Measurements from ENCODE around the gene P4HA2.
"Not testable (repeated sequence)": the region's sequence is repeated elsewhere in the genome, so short reads cannot be mapped to it uniquely, and the experiment has no call there.

Gene P4HA2

GRCh38 chr5:132176521-132176945 is 51.1 kb downstream of the P4HA2 start:
- H3K4me2 ChIP-seq (ENCODE audit: low read depth, low read length), result peak overlapping the region; percentile 42
- H3K27ac ChIP-seq (ENCODE audit: low read length), result no peak overlapping the region
- H3K4me1 ChIP-seq (ENCODE audit: low read length), result no peaks in the 10 kb centered on the region
- no peaks in the 10 kb centered on the region for H3K9me2 ChIP-seq (replicated peaks; ENCODE audit: insufficient read depth, low read length)
- H3K4me3 ChIP-seq (ENCODE audit: low read length), result peak overlapping the region; percentile 13; the same call in 1 of the 2 replicates
- no peaks in the 10 kb centered on the region for H3K27me3 ChIP-seq (replicated peaks; ENCODE audit: insufficient read depth, low read length)
- no peak overlapping the region for H3K9ac ChIP-seq (ENCODE audit: low read length)
- H3F3A ChIP-seq (ENCODE audit: insufficient read depth, low read length), result no peaks in the 10 kb centered on the region
- H4K20me1 ChIP-seq (ENCODE audit: insufficient read depth, low read length), result no peaks in the 10 kb centered on the region
- H2AFZ ChIP-seq (ENCODE audit: low read length), result peak overlapping the region; percentile 31
- no peaks in the 10 kb centered on the region for H3K36me3 ChIP-seq (replicated peaks; ENCODE audit: insufficient read depth, low read length)
- TF ChIP-seq EZH2phosphoT487 (IDR thresholded peaks at IDR 0.05; ENCODE audit: low read length) (no peak), EZH2 (optimal IDR thresholded peaks at IDR 0.05; ENCODE audit: low read depth, low read length) (no peak), CTCF (IDR thresholded peaks at IDR 0.05; ENCODE audit: low read length) (no peak)
- DNase-seq, result peak; percentile 12
- H3K9me3 ChIP-seq (replicated peaks; ENCODE audit: insufficient read depth, low read length), result no peaks in the 10 kb centered on the region
- no peaks in the 10 kb centered on the region for H3K79me2 ChIP-seq (ENCODE audit: low read length)

GRCh38 chr5:132162945-132163344 is 64.7 kb downstream of the P4HA2 start:
- Histone ChIP-seq H3K79me2 (ENCODE audit: low read length) (no peaks in the 10 kb centered on the region), H3F3A (ENCODE audit: insufficient read depth, low read length) (no peaks in the 10 kb centered on the region), H3K27ac (ENCODE audit: low read length) (no peak overlapping the region), H3K9ac (ENCODE audit: low read length) (no peak overlapping the region), H3K36me3 (replicated peaks; ENCODE audit: insufficient read depth, low read length) (no peaks in the 10 kb centered on the region), H4K20me1 (ENCODE audit: insufficient read depth, low read length) (no peaks in the 10 kb centered on the region), H2AFZ (ENCODE audit: low read length) (no peak overlapping the region), H3K4me2 (ENCODE audit: low read depth, low read length) (no peak overlapping the region), H3K9me2 (replicated peaks; ENCODE audit: insufficient read depth, low read length) (no peaks in the 10 kb centered on the region), H3K4me3 (ENCODE audit: low read length) (no peak overlapping the region), H3K9me3 (replicated peaks; ENCODE audit: insufficient read depth, low read length) (no peaks in the 10 kb centered on the region), H3K27me3 (replicated peaks; ENCODE audit: insufficient read depth, low read length) (no peaks in the 10 kb centered on the region), H3K4me1 (ENCODE audit: low read length) (no peaks in the 10 kb centered on the region)
- TF ChIP-seq EZH2phosphoT487 (IDR thresholded peaks at IDR 0.05; ENCODE audit: low read length) (no peak), CTCF (IDR thresholded peaks at IDR 0.05; ENCODE audit: low read length) (no peak), EZH2 (optimal IDR thresholded peaks at IDR 0.05; ENCODE audit: low read depth, low read length) (no peak)
- DNase-seq, result no peak

GRCh38 chr5:132161574-132162326 is 65.9 kb downstream of the P4HA2 start:
- H3K9ac ChIP-seq (ENCODE audit: low read length); DNase-seq; H3K4me3 ChIP-seq (ENCODE audit: low read length); H3K9me2 ChIP-seq (replicated peaks; ENCODE audit: insufficient read depth, low read length); H3F3A ChIP-seq (ENCODE audit: insufficient read depth, low read length); H2AFZ ChIP-seq (ENCODE audit: low read length); H3K4me1 ChIP-seq (ENCODE audit: low read length); H3K9me3 ChIP-seq (replicated peaks; ENCODE audit: insufficient read depth, low read length); H3K79me2 ChIP-seq (ENCODE audit: low read length); H3K36me3 ChIP-seq (replicated peaks; ENCODE audit: insufficient read depth, low read length); H3K27ac ChIP-seq (ENCODE audit: low read length); H4K20me1 ChIP-seq (ENCODE audit: insufficient read depth, low read length); H3K27me3 ChIP-seq (replicated peaks; ENCODE audit: insufficient read depth, low read length); H3K4me2 ChIP-seq (ENCODE audit: low read depth, low read length): not testable (repeated sequence)

- H3K4me2 ChIP-seq (ENCODE audit: low read depth, low read length), result no peak overlapping the region
- no peaks in the 10 kb centered on the region for H3K9me2 ChIP-seq (replicated peaks; ENCODE audit: insufficient read depth, low read length)
- H3K79me2 ChIP-seq (ENCODE audit: low read length), result no peaks in the 10 kb centered on the region
- no peaks in the 10 kb centered on the region for H3K9me3 ChIP-seq (replicated peaks; ENCODE audit: insufficient read depth, low read length)
- H3K4me1 ChIP-seq (ENCODE audit: low read length), result no peaks in the 10 kb centered on the region
- DNase-seq, result no peak
- no peak overlapping the region for H3K27ac ChIP-seq (ENCODE audit: low read length)
- H3F3A ChIP-seq (ENCODE audit: insufficient read depth, low read length), result no peaks in the 10 kb centered on the region
- no peak overlapping the region for H2AFZ ChIP-seq (ENCODE audit: low read length)
- H4K20me1 ChIP-seq (ENCODE audit: insufficient read depth, low read length), result no peaks in the 10 kb centered on the region
- H3K36me3 ChIP-seq (replicated peaks; ENCODE audit: insufficient read depth, low read length), result no peaks in the 10 kb centered on the region
- no peak overlapping the region for H3K4me3 ChIP-seq (ENCODE audit: low read length)
- H3K27me3 ChIP-seq (replicated peaks; ENCODE audit: insufficient read depth, low read length), result no peaks in the 10 kb centered on the region
- no peak overlapping the region for H3K9ac ChIP-seq (ENCODE audit: low read length)
- TF ChIP-seq EZH2phosphoT487 (IDR thresholded peaks at IDR 0.05; ENCODE audit: low read length), result no peak
- no peak for TF ChIP-seq CTCF (IDR thresholded peaks at IDR 0.05; ENCODE audit: low read length)
- TF ChIP-seq EZH2 (optimal IDR thresholded peaks at IDR 0.05; ENCODE audit: low read depth, low read length), result no peak
Measured at GRCh38 chr5:132156413-132156812, 71.2 kb downstream of the P4HA2 start.

Data from MM.1S (cell line).